H9 (cell line): ENCODE data around the gene TRIP10. TPM values are rescaled to one million over a fixed set of nuclear protein-coding genes. Genes with fewer than 3 reads are reported as not detected.

Experiments
- DNase-seq: peaks from one replicate; pipeline ENCODE4 v3.0.0-alpha.2; 2017
- H2AFZ ChIP-seq: one replicate; pipeline ENCODE4 v1.6.1; 2013; ENCODE audit warnings: mild to moderate bottlenecking, low read length, control low read depth, moderate library complexity
- H2AK5ac ChIP-seq: 2 replicates; pipeline ENCODE4 v1.6.1; 2013; ENCODE audit warnings: low read length, control low read depth, mixed read lengths; ENCODE audit not compliant: insufficient read length
- H2BK120ac ChIP-seq: one replicate; pipeline ENCODE4 v1.6.1; 2013; ENCODE audit warnings: low read depth, mild to moderate bottlenecking, low read length, control low read depth, inconsistent platforms; ENCODE audit not compliant: poor library complexity, severe bottlenecking
- H2BK12ac ChIP-seq: 2 replicates; pipeline ENCODE4 v1.6.1; 2013; ENCODE audit warnings: low read length, control low read depth, mixed read lengths, low read depth; ENCODE audit not compliant: insufficient read length
- H2BK15ac ChIP-seq: 2 replicates; pipeline ENCODE4 v1.6.1; 2013; ENCODE audit warnings: low read depth, low read length, control low read depth
- H2BK20ac ChIP-seq: one replicate; pipeline ENCODE4 v1.6.1; 2013; ENCODE audit warnings: low read depth, mild to moderate bottlenecking, low read length, control low read depth, inconsistent platforms; ENCODE audit not compliant: poor library complexity, severe bottlenecking
- H2BK5ac ChIP-seq: 2 replicates; pipeline ENCODE4 v1.6.1; 2013; ENCODE audit warnings: low read length, control low read depth, mixed read lengths; ENCODE audit not compliant: insufficient read length
- H3K14ac ChIP-seq: 2 replicates; pipeline ENCODE4 v1.6.1; 2013; ENCODE audit warnings: low read length, control low read depth; ENCODE audit not compliant: insufficient read depth
- H3K18ac ChIP-seq: 2 replicates; pipeline ENCODE4 v1.6.1; 2013; ENCODE audit warnings: low read depth, mild to moderate bottlenecking, mixed read lengths, low read length, control low read depth; ENCODE audit not compliant: insufficient read length
- H3K23ac ChIP-seq: 2 replicates; pipeline ENCODE4 v1.6.1; 2013; ENCODE audit warnings: low read length, control low read depth, mixed read lengths, low read depth; ENCODE audit not compliant: insufficient read length
- H3K23me2 ChIP-seq: 2 replicates; pipeline ENCODE4 v1.6.1; 2013; ENCODE audit warnings: low read depth, mild to moderate bottlenecking, mixed read lengths, low read length, control low read depth; ENCODE audit not compliant: insufficient read length, poor library complexity, severe bottlenecking
- H3K27ac ChIP-seq: 2 replicates; pipeline ENCODE4 v1.5.1; 2013; ENCODE audit warnings: low read length, control low read depth, mixed read lengths, low read depth; ENCODE audit not compliant: insufficient read length
- H3K27me3 ChIP-seq: 2 replicates; pipeline ENCODE4 v1.6.1; 2013; ENCODE audit warnings: low read length, control low read depth, inconsistent platforms; ENCODE audit not compliant: insufficient read depth
- H3K4ac ChIP-seq: 2 replicates; pipeline ENCODE4 v1.6.1; 2013; ENCODE audit warnings: low read depth, mild to moderate bottlenecking, control low read depth, inconsistent platforms, low read length, moderate library complexity
- H3K4me1 ChIP-seq: 2 replicates; pipeline ENCODE4 v1.6.1; 2013; ENCODE audit warnings: low read length, control low read depth, inconsistent platforms; ENCODE audit not compliant: insufficient read depth
- H3K4me2 ChIP-seq: 2 replicates; pipeline ENCODE4 v1.6.1; 2013; ENCODE audit warnings: low read length, control low read depth, mixed read lengths; ENCODE audit not compliant: insufficient read length, insufficient read depth
- H3K56ac ChIP-seq: 2 replicates; pipeline ENCODE4 v1.6.1; 2013; ENCODE audit warnings: low read depth, mild to moderate bottlenecking, mixed read lengths, low read length, control low read depth; ENCODE audit not compliant: insufficient read length
- H3K79me1 ChIP-seq: 2 replicates; pipeline ENCODE4 v1.6.1; 2013; ENCODE audit warnings: low read depth, mild to moderate bottlenecking, moderate library complexity, low read length, control low read depth, inconsistent platforms; ENCODE audit not compliant: insufficient read depth, poor library complexity, severe bottlenecking
- H3K79me2 ChIP-seq: 2 replicates; pipeline ENCODE4 v1.6.1; 2013; ENCODE audit warnings: low read length, control low read depth, inconsistent platforms; ENCODE audit not compliant: insufficient read depth
- H3K9ac ChIP-seq: 2 replicates; pipeline ENCODE4 v1.6.1; 2013; ENCODE audit warnings: low read length, control low read depth, mixed read lengths; ENCODE audit not compliant: insufficient read length; ENCODE audit errors: extremely low read depth
- H3K9me3 ChIP-seq: one replicate; pipeline ENCODE4 v1.6.1; 2013; ENCODE audit warnings: low read depth, low read length, inconsistent platforms; ENCODE audit not compliant: control insufficient read depth
- H3T11ph ChIP-seq: one replicate; pipeline ENCODE4 v1.6.1; 2013; ENCODE audit warnings: mild to moderate bottlenecking, low read length, control low read depth, inconsistent platforms
- H4K20me1 ChIP-seq: one replicate; pipeline ENCODE4 v1.6.1; 2013; ENCODE audit not compliant: control insufficient read depth, insufficient read length, insufficient read depth
- H4K5ac ChIP-seq: 2 replicates; pipeline ENCODE4 v1.6.1; 2013; ENCODE audit warnings: low read depth, mild to moderate bottlenecking, mixed read lengths, low read length, control low read depth; ENCODE audit not compliant: insufficient read length
- H4K8ac ChIP-seq: replicated peaks from 2 replicates; pipeline ENCODE4 v1.6.1; 2013; ENCODE audit warnings: low read length, control low read depth, mixed read lengths, low read depth; ENCODE audit not compliant: insufficient read length
- H4K91ac ChIP-seq: 2 replicates; pipeline ENCODE4 v1.6.1; 2013; ENCODE audit warnings: low read depth, mild to moderate bottlenecking, moderate library complexity, mixed read lengths, low read length, control low read depth; ENCODE audit not compliant: insufficient read length
- H3K27ac Mint-ChIP-seq, 3 experiments: 2 replicates in 2 of 3; 3 replicates in 1 of 3; pipeline ENCODE4 v1.8.0; 2020 to 2021; ENCODE audit warnings: mixed read lengths in 3 of 3, mild to moderate bottlenecking in 1 of 3, moderate library complexity in 1 of 3
- H3K27me3 Mint-ChIP-seq: 2 replicates; pipeline ENCODE4 v1.8.0; 2021; ENCODE audit warnings: low read depth, mild to moderate bottlenecking, moderate library complexity, mixed read lengths
- H3K36me3 Mint-ChIP-seq, 3 experiments: 2 replicates in 2 of 3; 3 replicates in 1 of 3; pipeline ENCODE4 v1.8.0; 2020 to 2021; ENCODE audit warnings: low read depth in 3 of 3, mixed read lengths in 3 of 3; ENCODE audit not compliant: insufficient read depth in 1 of 3
- H3K4me1 Mint-ChIP-seq, 2 experiments: 2 replicates each; pipeline ENCODE4 v1.8.0; 2020; ENCODE audit warnings: mixed read lengths in 2 of 2
- H3K4me3 Mint-ChIP-seq, 2 experiments: 2 replicates in 1 of 2; 3 replicates in 1 of 2; pipeline ENCODE4 v1.8.0; 2020 to 2021; ENCODE audit warnings: mild to moderate bottlenecking in 2 of 2, mixed read lengths in 2 of 2, moderate library complexity in 1 of 2
- H3K9me3 Mint-ChIP-seq, 2 experiments: 2 replicates in 1 of 2; 3 replicates in 1 of 2; pipeline ENCODE4 v1.8.0; 2020; ENCODE audit warnings: mild to moderate bottlenecking in 2 of 2, mixed read lengths in 2 of 2, moderate library complexity in 1 of 2
- WGBS: extraction: QIAGEN DNeasy Blood & Tissue Kit; methylation state at CpG from one replicate; pipeline ENCODE4 v1.1.7; 2013; ENCODE audit warnings: missing lambda C conversion rate, low lambda C conversion rate, mixed read lengths; ENCODE audit not compliant: insufficient read length; ENCODE audit errors: extremely low coverage; 5-methylcytosine and 5-hydroxymethylcytosine counted together
- total RNA-seq: library from RNA; stranded (reverse); gene quantifications from 2 replicates; pipeline ENCODE4 v1.2.1, GENCODE V29; 2021
- TF ChIP-seq, protein P1 (sequence below): fragments of 200-600 bp; sonication (generic); conservative IDR thresholded peaks from 3 replicates; pipeline ENCODE4 v1.8.0; 2021; ENCODE audit warnings: antibody characterized with exemption, mild to moderate bottlenecking

The TRIP10 gene
- total RNA-seq, 1 experiment from 2014 or later, result 56.4 TPM

DNA sequence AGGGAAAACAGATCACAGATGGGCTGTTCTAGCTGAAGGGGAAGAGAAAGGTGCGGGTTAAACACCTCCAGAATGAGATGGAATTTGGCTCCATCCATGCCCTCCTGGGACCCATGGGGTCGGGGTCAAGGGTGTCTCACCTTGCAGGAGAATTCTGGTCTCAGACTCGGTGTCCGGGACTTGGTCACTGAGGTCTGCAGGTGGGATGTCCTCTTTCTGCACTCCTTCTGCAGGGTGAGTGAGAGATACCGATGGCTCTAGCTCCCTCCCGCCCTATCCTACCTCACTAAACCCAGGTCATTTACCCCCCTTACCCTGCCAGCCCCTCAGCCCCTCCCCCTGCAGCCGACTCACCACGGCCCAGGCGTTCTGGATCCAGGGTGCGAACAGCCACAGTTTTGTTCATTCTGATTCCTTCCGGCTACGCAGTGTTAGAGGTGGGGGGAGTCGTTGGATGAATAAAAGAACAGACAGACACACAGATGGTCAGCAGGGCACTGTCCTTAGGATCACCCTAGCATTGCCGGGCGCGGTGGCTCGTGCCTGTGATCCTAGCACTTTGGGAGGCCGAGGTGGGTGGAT, 43.1 kb upstream of the TRIP10 start:
- no peak overlapping the region for H2AFZ ChIP-seq
- no peak overlapping the region for H3K23ac ChIP-seq
- no peak overlapping the region for H2AK5ac ChIP-seq
- no peaks in the 10 kb centered on the region for H3K4me1 ChIP-seq
- no peak overlapping the region for H3K9ac ChIP-seq
- H3K4ac ChIP-seq, result no peak overlapping the region
- H3K9me3 Mint-ChIP-seq, result peaks cover 5 to 53% of the 10 kb centered on the region in 2 experiments; a peak in 3 of 5 replicates
- H3K14ac ChIP-seq, result no peak overlapping the region
- H3K4me2 ChIP-seq, result no peak overlapping the region
- H2BK12ac ChIP-seq, result no peak overlapping the region
- no peaks in the 10 kb centered on the region; the same call in 1 of the 2 replicates for H3K27me3 Mint-ChIP-seq
- no peak overlapping the region for H3K27ac ChIP-seq
- H3K4me3 Mint-ChIP-seq, result peak overlapping the region in 1 of 2 experiments; percentile 14; a peak in 1 of 5 replicates
- no peak overlapping the region for H2BK5ac ChIP-seq
- WGBS, result no CpG with 5 or more reads among the region's 18 CpGs
- H3K9me3 ChIP-seq, result no peaks in the 10 kb centered on the region
- TF ChIP-seq, protein P1, sequence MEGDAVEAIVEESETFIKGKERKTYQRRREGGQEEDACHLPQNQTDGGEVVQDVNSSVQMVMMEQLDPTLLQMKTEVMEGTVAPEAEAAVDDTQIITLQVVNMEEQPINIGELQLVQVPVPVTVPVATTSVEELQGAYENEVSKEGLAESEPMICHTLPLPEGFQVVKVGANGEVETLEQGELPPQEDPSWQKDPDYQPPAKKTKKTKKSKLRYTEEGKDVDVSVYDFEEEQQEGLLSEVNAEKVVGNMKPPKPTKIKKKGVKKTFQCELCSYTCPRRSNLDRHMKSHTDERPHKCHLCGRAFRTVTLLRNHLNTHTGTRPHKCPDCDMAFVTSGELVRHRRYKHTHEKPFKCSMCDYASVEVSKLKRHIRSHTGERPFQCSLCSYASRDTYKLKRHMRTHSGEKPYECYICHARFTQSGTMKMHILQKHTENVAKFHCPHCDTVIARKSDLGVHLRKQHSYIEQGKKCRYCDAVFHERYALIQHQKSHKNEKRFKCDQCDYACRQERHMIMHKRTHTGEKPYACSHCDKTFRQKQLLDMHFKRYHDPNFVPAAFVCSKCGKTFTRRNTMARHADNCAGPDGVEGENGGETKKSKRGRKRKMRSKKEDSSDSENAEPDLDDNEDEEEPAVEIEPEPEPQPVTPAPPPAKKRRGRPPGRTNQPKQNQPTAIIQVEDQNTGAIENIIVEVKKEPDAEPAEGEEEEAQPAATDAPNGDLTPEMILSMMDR, result no peak
- H2BK15ac ChIP-seq, result no peak overlapping the region
- no peak overlapping the region for H2BK20ac ChIP-seq
- no peaks in the 10 kb centered on the region for H3K79me1 ChIP-seq
- no peak for DNase-seq
- no peak overlapping the region for H4K8ac ChIP-seq
- H4K91ac ChIP-seq, result no peak overlapping the region
- H3K4me1 Mint-ChIP-seq, result peaks cover 1% of the 10 kb centered on the region in 2 experiments; a peak in 1 of 4 replicates
- no peaks in the 10 kb centered on the region for H4K20me1 ChIP-seq
- H3K27me3 ChIP-seq, result no peaks in the 10 kb centered on the region
- H3K36me3 Mint-ChIP-seq, result peaks cover 0 to 4% (median 0%) of the 10 kb centered on the region in 3 experiments; a peak in 4 of 7 replicates
- H3K18ac ChIP-seq, result no peak overlapping the region
- no peaks in the 10 kb centered on the region for H3K23me2 ChIP-seq
- no peak overlapping the region for H2BK120ac ChIP-seq
- H3K79me2 ChIP-seq, result no peaks in the 10 kb centered on the region
- no peak overlapping the region for H4K5ac ChIP-seq
- H3K27ac Mint-ChIP-seq, result no peak overlapping the region
- no peak overlapping the region for H3T11ph ChIP-seq
- H3K56ac ChIP-seq, result no peak overlapping the region
